ENCODE measurements around the gene DMAC1. TPM values are rescaled to one million over a fixed set of nuclear protein-coding genes. Genes with fewer than 3 reads are reported as not detected.

The DMAC1 gene
- total RNA-seq, 1 experiment from 2014 or later, result 72.7 TPM

DNA sequence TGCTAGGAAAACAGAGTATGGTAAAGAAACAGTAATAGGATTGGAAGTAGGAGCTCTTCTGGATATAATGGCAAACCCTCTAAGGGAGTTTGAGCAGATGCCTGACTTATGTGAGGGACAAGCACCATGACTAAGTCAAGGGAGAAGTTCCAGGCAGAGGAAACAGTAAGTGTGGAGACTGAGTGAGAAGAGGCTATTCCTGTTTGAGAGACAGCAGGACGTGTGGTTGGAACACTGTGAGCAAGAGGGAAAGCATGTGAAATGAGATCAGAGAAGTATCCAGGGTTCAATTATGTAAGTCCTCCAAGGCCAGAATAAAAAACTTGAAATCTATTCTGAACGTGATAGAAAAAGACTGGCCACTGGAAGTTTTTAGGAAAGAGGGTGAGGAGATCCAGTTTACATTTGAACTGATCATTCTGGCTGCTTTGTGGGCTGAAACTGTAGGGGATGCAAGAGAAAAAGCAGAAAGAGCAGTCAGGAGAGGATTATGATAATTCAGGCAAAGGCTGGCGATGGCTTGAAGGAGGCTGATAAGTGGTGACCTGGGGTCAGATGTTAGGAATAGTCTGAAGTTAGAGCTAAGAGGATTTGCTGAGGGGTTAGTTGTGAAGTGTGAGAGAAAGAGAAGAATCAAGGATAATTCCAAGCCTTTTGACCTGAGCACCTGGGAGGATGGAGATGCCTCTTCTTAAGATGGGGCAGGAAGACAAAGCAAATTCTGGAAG, 19.2 kb downstream of the DMAC1 start:
- H3K4ac ChIP-seq (ENCODE audit: low read depth, low read length), result no peak overlapping the region
- no peak overlapping the region for H3K4me2 ChIP-seq (ENCODE audit: insufficient read depth, insufficient read length, low read length)
- H3T11ph ChIP-seq (ENCODE audit: low read length), result no peak overlapping the region
- no peak overlapping the region for H3K4me3 Mint-ChIP-seq
- no peak overlapping the region for H2AK5ac ChIP-seq (ENCODE audit: insufficient read length, low read length)
- no peaks in the 10 kb centered on the region for H3K23me2 ChIP-seq (ENCODE audit: insufficient read length, low read depth, low read length, poor library complexity, severe bottlenecking)
- no peaks in the 10 kb centered on the region for H3K79me1 ChIP-seq (ENCODE audit: insufficient read depth, low read depth, low read length, poor library complexity, severe bottlenecking)
- no peak overlapping the region for H4K5ac ChIP-seq (ENCODE audit: insufficient read length, low read depth, low read length)
- H3K23ac ChIP-seq (ENCODE audit: insufficient read length, low read depth, low read length), result no peak overlapping the region
- H2BK20ac ChIP-seq (ENCODE audit: low read depth, low read length, poor library complexity, severe bottlenecking), result no peak overlapping the region
- H3K9ac ChIP-seq (ENCODE audit: extremely low read depth, insufficient read length, low read length), result no peak overlapping the region
- H4K8ac ChIP-seq (replicated peaks; ENCODE audit: insufficient read length, low read depth, low read length), result no peak overlapping the region
- no peaks in the 10 kb centered on the region for H3K4me1 ChIP-seq (ENCODE audit: insufficient read depth, low read length)
- no peak overlapping the region for H3K56ac ChIP-seq (ENCODE audit: insufficient read length, low read depth, low read length)
- no peak overlapping the region for H3K27ac ChIP-seq (ENCODE audit: insufficient read length, low read depth, low read length)
- no peak overlapping the region for H4K91ac ChIP-seq (ENCODE audit: insufficient read length, low read depth, low read length)
- H3K36me3 Mint-ChIP-seq (ENCODE audit: insufficient read depth in 1 of 3, low read depth in 3 of 3), result no peaks in the 10 kb centered on the region
- H3K27ac Mint-ChIP-seq, result peak overlapping the region in 1 of 3 experiments; percentile 2; a peak in 1 of 7 replicates
- peaks cover 7% of the 10 kb centered on the region for H3K27me3 Mint-ChIP-seq (ENCODE audit: low read depth)
- no peaks in the 10 kb centered on the region for H4K20me1 ChIP-seq (ENCODE audit: control insufficient read depth, insufficient read depth, insufficient read length)
- H3K18ac ChIP-seq (ENCODE audit: insufficient read length, low read depth, low read length), result no peak overlapping the region
- H3K79me2 ChIP-seq (ENCODE audit: insufficient read depth, low read length), result no peaks in the 10 kb centered on the region
- TF ChIP-seq CTCF (conservative IDR thresholded peaks at IDR 0.05), result no peak
- no peak overlapping the region for H2AFZ ChIP-seq (ENCODE audit: low read length)
- WGBS (ENCODE audit: extremely low coverage, insufficient read length, low lambda C conversion rate), result no CpG with 5 or more reads among the region's 3 CpGs
- peaks cover 2% of the 10 kb centered on the region; the same call in 1 of the 2 replicates for H3K27me3 ChIP-seq (ENCODE audit: insufficient read depth, low read length)
- H3K9me3 ChIP-seq (ENCODE audit: control insufficient read depth, low read depth, low read length), result no peaks in the 10 kb centered on the region
- H3K9me3 Mint-ChIP-seq, result no peaks in the 10 kb centered on the region
- H2BK5ac ChIP-seq (ENCODE audit: insufficient read length, low read length), result no peak overlapping the region
- peaks cover 13 to 14% of the 10 kb centered on the region in 2 experiments for H3K4me1 Mint-ChIP-seq
- no peak overlapping the region for H2BK15ac ChIP-seq (ENCODE audit: low read depth, low read length)
- no peak for DNase-seq
- H3K14ac ChIP-seq (ENCODE audit: insufficient read depth, low read length), result no peak overlapping the region
- H2BK120ac ChIP-seq (ENCODE audit: low read depth, low read length, poor library complexity, severe bottlenecking), result no peak overlapping the region
- no peak overlapping the region for H2BK12ac ChIP-seq (ENCODE audit: insufficient read length, low read depth, low read length)

Data from H9 (cell line).